ENCODE results near the gene VWA3A.
"Not testable (repeated sequence)": the region's sequence is repeated elsewhere in the genome, so short reads cannot be mapped to it uniquely, and the experiment has no call there.

VWA3A gene

DNA sequence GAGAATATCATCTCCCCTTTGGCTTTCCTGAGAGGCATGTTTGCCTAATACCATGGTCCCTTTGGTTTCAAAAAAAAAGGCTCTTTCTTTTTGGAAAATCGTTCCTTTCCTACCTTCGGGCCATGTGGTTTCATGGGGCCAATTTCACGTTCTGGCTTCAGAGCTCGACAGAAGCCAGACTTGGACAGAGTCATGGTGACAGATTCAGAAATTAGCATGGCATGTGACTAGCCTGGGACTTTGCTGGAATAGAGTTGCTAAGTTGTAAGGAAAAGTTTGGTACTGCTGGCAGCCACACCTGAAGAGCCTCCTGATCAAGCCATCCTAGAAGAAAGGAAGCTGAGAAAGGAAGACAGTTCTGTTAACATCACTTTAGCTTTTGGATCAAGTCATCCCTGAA lies 2.4 kb upstream of the VWA3A start:
- no peak for DNase-seq (ENCODE audit: low read depth in 3 of 3, low spot score in 1 of 3)

DNA sequence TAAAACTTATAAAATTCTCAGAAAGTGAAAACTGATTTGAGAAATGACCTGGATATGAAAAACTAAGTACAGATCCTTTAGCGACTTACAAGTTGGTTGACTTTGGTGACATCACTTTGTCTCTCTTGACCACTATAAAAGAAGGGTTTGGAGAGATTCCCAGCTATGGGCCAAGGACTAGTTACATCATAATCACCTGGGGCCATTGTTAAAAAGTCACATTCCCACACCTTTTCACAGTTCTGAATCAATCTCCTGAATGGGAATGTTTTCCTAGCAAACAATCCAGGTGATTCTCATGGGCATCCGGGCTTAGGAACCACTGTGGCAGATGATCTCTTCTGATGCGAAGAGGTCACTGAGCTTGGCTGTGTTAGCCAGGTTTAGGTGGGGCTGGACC lies 620 bp upstream of the VWA3A start:
- no peak for DNase-seq (ENCODE audit: low read depth in 3 of 3, low spot score in 1 of 3)

DNA sequence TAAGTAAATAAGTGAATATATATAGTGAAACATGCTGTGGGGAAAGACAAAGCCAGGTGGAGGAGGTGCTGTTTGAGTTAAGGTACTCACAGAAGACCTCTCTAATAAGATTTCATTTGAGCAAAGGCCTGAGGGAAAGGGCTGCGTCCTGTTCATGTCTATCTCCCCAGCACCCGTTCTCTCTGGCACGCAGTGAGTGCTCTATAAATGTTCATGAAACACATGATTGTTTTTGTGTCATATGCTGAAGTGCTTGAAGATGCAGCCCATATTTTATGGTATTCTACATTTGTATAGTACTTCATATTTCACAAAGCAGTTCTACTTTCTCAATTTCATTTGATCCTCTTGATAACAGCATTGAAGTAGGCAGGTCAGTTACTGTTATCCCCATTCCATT lies 990 bp downstream of the VWA3A start:
- no peak for DNase-seq (ENCODE audit: low read depth in 3 of 3, low spot score in 1 of 3)

DNA sequence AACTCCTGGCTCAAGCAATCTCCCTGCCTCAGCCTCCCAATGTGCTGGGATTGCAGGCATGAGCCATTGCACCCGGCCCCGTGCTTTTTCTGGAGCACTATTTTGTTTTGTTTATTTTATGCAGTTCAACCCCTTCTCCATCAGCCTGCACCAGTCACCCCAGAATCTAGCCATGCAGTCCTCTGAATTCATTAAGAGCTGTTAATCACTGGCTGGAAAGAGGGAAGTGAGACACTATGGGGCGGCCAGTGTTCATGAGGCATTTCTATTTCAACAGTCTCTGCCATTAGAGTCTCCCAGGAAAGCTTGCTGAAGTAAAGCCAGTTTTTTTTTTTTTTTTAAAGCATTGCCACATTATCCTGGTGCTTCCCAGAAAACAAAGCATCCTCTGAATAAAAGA lies 1.7 kb downstream of the VWA3A start:
- DNase-seq (ENCODE audit: low read depth in 3 of 3, low spot score in 1 of 3) = no peak

DNA sequence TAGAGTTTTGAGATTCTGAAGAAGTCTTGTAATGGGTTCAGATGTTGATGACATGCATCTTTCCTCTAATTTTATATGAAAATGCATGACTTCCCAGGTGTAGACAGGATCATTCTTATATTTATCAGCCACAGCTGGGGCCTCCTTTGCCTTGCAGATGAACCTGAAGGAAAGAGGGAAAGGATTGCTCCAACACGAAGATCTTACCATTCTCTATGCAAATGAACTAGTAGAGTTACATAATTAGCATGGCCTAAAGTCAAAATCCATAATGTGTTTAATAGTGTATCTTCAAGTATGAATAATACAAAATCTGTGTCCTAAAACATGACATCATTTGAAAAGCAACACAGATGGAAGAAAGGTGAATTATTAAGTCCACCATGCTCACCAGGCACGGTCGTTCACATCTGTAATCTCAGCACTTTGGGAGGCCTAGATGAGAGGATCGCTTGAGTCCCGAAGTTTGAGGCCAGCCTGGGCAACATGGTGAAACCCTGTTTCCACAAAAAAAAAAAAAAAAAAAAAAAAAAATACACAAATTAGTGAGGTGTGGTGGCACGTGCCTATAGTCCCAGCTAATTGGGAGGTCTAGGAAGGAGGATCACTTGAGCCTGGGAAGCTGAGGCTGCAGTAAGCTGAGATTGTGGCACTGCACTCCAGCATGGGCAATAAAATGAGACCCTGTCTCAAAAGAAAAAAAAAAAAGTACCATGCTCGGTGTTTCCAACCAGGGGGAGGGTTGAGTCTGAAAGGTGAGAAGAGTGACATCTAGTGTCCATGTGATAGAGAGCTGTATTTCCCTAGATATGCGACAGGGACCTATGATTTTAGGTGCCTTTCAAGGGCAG lies 6.3 kb downstream of the VWA3A start:
- DNase-seq (ENCODE audit: low read depth in 3 of 3, low spot score in 1 of 3) = no peak

DNA sequence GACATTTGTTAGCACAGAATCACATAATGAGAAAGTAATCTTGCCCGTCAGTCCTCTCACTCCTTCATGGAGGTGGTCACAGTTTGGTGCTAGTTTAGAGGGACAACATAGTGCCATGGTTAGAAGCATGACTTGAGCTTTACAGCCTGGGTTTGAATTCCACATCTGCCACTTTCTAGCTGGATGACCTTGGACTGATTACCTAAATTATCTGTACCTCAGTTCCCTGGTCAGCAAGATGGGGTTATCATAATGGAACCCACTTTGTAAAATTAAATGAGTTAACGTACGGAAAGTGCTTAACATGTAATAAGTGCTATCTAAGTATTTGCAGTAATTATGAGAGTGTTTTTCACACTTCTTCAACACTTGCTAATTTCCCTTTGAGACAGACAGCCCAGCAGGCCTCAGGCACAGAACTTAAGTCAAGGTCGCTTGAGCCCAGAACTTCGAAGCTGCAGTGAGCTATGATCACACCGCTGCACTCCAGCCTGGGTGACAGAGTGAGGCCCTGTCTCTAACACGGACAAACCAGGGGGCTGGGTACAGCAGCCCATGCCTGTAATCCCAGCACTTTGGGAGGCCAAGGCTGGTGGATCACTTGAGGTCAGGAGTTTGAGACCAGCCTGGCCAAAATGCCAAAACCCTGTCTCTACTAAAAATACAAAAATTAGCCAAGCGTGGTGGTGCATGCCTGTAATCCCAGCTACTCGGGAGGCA lies 7.1 kb downstream of the VWA3A start:
- DNase-seq (ENCODE audit: low read depth in 3 of 3, low spot score in 1 of 3) = no peak

DNA sequence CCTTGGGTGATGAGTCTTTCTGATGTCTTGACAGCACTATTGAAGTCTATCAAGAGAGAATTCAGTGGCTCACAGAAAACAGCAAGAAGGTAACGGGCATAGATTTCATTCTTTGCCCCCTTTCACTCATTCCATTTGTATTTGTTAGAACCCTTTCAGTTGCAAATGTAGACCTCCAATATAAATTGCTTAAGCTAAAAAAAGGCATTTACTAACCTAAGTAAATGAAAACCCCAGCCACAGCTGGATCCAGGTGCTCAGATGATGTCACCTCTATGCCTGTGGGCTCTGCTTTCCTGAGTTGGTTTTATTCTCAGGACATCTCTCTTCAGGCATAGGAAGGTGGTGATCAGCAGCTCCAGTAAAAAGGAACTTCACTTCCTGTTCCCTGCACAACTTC lies 11.1 kb downstream of the VWA3A start:
- no peak for DNase-seq (ENCODE audit: low read depth in 3 of 3, low spot score in 1 of 3)

DNA sequence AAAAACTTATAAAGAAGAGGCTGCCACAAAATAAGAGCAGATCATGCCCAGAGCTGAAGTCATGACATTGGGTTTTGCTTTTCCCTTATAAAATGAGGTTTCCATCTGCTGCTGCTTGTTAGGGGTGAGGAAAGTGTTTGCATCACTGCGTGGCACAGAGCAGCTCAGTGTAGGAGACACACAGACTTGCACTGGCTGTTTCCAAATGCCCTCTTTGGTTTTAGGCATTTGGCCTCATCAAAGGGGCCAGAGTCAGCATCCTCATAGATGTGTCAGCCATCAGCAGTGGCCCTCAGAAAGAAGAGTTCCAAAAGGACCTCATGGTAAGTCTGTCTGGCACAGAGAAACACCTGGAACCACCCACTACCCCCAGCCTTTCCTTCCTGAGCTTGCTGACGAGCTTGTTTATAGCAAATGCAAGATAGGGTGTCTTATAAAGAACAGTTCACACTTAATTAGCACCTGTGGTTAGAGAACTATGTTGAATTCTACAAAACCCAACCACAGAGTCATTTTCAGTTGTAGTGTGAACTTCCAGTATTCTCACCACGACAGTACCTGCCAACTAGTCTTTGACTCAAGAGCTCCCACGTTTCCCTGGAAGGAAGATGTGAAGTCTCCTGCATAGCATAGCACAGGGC lies 17.0 kb downstream of the VWA3A start:
- DNase-seq (ENCODE audit: low read depth in 3 of 3, low spot score in 1 of 3) = no peak

DNA sequence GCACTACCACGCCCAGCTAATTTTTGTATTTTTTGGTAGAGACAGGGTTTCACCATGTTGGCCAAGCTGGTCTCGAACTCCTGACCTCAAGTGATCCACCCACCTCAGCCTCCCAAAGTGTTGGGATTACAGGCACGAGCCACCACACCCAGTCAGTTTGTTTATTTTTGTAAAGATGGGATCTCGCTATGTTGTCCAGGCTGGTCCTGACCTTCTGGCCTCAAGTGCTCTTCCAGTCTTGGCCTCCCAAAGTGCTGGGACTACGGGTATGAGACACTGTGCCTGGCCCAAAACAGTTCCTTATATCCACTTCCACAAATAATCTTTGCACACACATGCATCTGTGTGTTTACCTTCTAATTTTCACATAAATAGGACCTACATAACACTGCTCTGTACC lies 19.3 kb downstream of the VWA3A start:
- not testable (repeated sequence) for DNase-seq (ENCODE audit: low read depth in 3 of 3, low spot score in 1 of 3)

DNA sequence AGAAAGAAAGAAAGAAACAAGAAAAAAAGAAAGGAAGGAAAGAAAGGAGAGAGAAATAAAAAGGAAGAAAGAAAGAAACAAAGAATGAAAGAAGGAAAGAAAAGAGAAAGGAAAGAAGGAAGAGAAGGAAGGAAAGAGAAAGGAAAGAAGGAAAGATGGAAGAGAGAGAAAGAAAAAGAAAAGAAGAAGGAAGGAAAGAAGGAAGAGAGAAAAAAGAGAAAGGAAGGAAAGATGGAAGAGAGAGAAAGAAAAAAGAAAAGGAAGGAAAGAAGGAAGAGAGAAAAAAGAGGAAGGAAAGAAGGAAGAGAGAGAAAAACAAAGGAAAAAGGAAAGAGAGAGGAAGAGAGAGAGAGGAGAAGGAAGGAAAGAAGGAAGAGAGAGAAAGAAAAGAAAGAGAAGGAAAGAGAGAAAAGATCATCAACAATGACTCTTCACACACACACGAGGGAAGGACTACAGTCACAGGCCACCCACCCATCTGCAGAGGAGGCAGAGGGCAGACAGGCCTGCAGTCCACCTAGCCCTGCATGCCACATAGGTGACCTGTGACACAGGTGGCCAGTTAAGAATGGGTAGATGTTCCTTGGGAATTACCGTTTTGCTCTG lies 23.9 kb downstream of the VWA3A start:
- no peak for DNase-seq (ENCODE audit: low read depth in 3 of 3, low spot score in 1 of 3)

DNA sequence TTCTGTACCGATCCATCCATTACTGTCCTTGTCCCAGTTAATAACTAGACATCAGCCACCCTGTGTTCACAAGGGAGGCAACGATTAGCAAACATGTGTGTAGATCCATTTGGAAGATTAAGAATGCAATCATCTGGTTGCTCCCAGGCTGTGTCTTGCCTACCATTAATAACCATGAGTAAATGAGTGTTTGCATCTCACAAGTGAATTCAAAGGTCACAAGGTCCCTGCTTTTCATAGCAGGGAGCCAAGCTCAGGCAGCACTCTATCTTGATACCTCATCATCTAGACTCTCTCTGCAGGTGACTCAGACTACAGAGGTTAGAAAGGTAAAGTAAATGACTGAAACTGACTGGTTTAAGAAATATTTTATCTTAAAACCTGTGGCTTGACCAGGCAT lies 25.3 kb downstream of the VWA3A start:
- DNase-seq (ENCODE audit: low read depth in 3 of 3, low spot score in 1 of 3) = no peak

DNA sequence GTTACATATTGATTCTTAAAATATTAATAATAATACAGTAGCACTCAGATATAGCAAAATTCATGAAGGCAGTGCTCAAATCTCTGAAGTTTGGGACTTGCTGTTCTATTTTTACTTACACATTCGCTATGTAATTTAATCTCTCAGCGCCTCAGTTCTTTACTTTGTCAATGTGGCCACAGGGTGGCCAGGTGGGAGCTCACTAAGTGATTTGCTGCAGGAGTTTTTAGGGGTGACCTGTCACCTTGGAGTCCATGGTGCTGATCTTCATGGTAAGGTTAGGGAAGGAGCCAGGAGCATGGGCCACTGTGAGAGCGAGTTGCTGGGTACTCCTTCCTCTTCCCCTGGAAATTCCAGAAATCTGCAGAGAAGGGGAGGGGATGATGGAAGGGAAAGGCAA lies 28.1 kb downstream of the VWA3A start:
- no peak for DNase-seq (ENCODE audit: low read depth in 3 of 3, low spot score in 1 of 3)

DNA sequence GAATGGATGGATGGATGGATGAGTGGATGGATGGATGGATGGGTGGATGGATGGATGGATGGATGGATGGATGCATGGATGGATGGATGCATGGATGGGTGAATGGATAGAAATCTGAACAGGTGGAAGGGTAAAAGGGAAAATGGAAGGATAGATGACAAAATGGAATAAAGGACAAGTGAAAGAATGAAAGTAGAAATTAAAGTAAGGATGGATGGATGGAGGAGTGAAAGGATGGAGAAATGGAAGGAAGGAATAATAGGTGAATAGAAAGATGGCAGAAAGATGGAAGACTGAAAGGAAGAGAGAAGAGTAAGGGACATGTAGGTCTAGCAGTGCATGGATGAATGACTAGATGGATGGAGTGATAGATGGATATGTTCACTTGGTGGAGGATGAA lies 29.9 kb downstream of the VWA3A start:
- no peak for DNase-seq (ENCODE audit: low read depth in 3 of 3, low spot score in 1 of 3)

DNA sequence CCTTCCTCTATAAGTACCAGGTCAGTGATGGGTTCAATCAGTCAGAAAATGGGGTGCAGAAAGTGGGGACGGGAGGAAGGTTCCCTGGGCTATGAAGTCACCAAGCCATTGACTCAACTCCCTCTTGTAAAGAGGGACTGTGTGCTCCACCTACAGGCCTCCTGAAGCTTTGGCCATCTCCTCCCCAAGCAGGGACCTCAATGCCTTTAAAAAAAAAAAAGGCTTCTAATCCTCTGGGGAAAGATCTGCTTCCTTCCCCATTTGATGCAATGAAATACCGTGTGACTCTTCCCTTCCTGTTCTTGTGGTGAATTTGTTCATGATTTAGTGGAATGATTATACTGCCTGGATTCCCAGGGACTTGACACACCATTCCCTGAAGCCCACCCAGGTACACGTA lies 30.8 kb downstream of the VWA3A start:
- DNase-seq (ENCODE audit: low read depth in 3 of 3, low spot score in 1 of 3) = no peak

DNA sequence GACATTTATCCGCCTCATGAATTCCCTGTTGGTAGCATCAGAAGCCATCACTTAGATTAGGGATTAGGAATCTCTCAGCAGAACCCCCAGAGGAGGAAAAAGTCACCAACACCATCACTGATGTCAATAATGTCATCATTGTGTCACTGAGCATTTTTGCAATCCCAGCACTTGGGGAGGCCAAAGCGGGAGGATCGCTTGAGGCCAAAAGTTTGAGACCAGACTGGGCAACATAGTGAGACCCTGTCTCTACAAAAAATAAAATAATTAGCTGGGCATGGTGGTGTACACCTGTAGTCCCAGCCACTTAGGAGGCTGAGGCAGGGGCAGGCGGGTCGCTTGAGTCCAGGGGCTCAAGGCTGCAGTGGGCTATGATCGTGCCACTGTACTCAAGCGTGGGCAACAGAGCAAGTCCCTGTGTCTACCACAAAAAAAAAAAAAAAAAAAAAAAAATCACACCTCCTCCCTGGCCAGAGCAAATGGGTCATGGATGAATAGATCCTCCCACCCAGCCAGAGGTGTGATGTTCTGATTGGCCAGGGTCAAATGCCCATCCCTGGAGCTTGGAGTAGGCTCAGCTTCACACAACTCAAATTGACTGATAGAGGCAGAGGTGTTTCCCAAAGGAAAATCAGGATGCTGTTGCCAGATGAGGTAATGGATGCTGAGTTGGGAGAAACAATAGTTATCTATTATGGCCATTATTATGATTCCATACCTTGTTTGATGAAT lies 31.6 kb downstream of the VWA3A start:
- DNase-seq (ENCODE audit: low read depth in 3 of 3, low spot score in 1 of 3) = no peak

DNA sequence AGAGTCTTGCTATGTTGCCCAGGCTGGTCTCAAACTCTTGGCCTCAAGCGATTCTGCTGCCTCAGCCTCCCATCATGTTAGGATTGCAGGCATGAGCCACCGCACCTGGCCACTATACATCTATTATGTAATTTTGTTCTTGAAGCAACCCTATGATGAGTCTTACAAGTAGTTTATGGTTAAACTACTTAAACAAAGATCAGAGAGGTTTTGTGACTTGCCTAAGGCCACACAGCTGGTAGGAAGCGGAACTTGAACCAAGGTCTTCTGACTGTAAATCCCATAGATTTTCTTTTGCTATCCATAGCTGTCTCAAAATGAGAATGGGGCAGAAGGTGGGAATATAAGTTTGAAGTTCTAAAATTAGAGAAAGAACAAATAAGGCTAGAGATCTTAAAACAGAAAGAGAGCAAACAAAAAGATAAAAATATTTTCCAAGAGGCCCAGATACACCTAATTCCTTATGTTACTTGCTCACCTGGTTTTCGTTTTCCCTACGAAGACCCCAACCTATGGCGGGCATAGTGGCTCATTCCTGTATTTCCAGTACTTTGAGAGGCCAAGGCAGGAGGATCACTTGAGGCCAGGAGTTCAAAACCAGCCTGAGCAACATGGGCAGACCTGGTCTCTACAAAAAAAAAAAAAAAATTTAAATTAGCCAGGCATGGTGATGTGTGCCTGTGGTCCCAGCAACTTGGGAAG lies 32.4 kb downstream of the VWA3A start:
- DNase-seq (ENCODE audit: low read depth in 3 of 3, low spot score in 1 of 3) = no peak

DNA sequence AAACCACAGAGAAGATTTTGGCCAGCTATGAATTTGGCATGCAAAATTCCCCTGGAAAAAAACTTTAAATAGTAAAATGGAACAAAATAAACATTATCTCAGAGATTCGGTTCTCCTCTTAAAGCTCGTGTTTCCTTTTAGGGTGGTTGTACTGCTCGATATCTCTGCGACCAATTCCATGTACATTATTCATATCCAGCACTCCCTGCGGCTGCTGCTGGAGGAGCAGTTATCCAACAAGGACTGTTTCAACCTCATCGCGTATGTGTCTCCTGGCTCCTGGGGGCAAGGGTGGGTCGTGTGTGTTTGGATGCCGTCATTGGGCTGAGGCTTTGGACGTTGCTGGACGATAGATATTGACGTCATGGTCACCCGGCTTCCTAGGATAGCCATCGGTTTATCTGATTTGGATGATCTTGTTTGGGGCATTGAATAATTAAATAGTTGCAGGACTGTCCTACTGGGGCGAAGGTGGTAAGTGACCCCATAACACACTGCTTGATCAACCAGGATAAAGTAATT lies 33.8 kb downstream of the VWA3A start:
- DNase-seq (ENCODE audit: low read depth in 3 of 3, low spot score in 1 of 3) = no peak

DNA sequence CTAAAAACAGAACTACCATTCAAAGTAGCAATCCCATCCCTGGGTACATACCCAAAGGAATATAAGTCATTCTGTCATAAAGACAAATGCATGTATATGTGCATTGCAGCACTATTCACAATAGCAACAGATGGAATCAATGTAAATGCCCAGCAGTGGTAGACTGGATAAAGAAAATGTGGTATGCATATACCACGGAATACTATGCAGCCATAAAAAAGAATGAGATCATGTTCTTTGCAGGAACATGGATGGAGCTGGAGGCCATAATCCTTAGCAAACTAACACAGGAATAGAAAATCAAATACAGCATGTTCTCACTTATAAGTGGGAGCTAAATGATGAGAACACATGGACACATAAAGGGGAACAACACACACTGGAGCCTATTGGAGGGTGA lies 36.2 kb downstream of the VWA3A start:
- not testable (repeated sequence) for DNase-seq (ENCODE audit: low read depth in 3 of 3, low spot score in 1 of 3)

DNA sequence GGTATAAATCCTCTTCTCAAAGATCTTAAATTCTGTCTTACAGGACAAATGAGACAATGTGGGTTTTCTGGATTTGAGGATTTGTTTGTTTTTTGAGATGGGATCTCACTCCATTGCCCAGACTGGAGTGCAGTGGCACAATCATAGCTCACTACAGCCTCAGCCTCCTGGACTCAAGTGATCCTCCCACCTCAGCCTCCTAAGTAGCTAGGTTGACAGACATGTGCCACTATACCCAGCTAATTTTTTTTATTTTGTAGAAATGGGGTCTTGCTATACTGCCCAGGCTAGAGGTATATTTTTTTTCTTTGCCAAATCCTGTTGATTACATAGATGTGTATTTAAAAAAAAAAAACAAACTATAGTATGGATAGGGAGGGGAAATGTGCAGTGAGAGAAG lies 38.2 kb downstream of the VWA3A start:
- DNase-seq (ENCODE audit: low read depth in 3 of 3, low spot score in 1 of 3) = no peak

DNA sequence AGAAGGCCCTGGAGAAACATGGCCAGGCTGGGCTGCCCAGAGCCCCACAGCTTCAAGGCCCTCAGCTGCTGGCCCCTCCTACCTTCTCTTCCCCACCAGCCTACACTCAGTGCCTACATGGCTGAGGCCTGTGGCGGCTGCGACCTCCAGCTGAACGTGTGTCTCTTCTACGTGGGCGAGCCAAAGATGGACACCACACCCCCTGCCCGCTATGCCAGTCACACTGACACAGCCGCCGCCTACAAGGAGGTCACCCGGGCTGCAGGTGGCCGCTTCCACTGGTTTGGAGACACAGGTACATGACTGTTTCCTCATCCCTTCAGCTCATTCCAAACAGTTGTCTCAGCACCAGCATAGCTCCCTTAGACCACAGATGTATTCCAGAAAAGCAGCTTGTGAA lies 40.5 kb downstream of the VWA3A start:
- DNase-seq (ENCODE audit: low read depth in 3 of 3, low spot score in 1 of 3) = no peak

Data from stimulated activated CD4-positive, alpha-beta T cell treated with anti-CD3 and anti-CD28 coated beads, TNF-alpha, amount 100 ng/mL, for 1 hour (primary cell).